HepG2 (cell line): Measurements from ENCODE around the gene CYP4A22. TPM values are rescaled to one million over a fixed set of nuclear protein-coding genes. Genes with fewer than 3 reads are reported as not detected.

Experiments
- DNMT1 ChIP-seq: sonication (generic); formaldehyde crosslinking; IDR thresholded peaks from 2 replicates; pipeline ENCODE4 v1.5.1; 2020; ENCODE audit warnings: mild to moderate bottlenecking, missing genetic modification reagents
- FLYWCH1 ChIP-seq: sonication (generic); formaldehyde crosslinking; IDR thresholded peaks from 2 replicates; pipeline ENCODE4 v1.8.1; 2023; ENCODE audit warnings: mild to moderate bottlenecking, missing genetic modification reagents
- FOXM1 ChIP-seq: sonication (generic); formaldehyde crosslinking; IDR thresholded peaks from 2 replicates; pipeline ENCODE4 v1.5.0; 2020; ENCODE audit warnings: missing genetic modification reagents
- GATAD1 ChIP-seq: IDR thresholded peaks from 2 replicates; pipeline ENCODE4 v1.6.1; 2016; ENCODE audit warnings: missing genetic modification reagents, missing compliant biosample characterization
- HNRNPLL ChIP-seq: fragments of 200-400 bp; formaldehyde crosslinking; IDR thresholded peaks from 2 replicates; pipeline ENCODE4 v1.6.1; 2017; ENCODE audit warnings: mild to moderate bottlenecking, low read depth, low read length; ENCODE audit not compliant: poor library complexity, severe bottlenecking
- HOXA3 ChIP-seq: sonication (generic); formaldehyde crosslinking; IDR thresholded peaks from 2 replicates; pipeline ENCODE4 v1.5.0; 2020; ENCODE audit warnings: missing genetic modification reagents
- KLF15 ChIP-seq: sonication (generic); formaldehyde crosslinking; IDR thresholded peaks from 2 replicates; pipeline ENCODE4 v1.8.1; 2023; ENCODE audit warnings: borderline replicate concordance, mild to moderate bottlenecking, inconsistent platforms, missing genetic modification reagents, mixed read lengths
- NFE2L2 ChIP-seq: fragments of 150-350 bp; IDR thresholded peaks from 2 replicates; pipeline ENCODE4 v1.6.1; 2014; ENCODE audit warnings: low read length
- PHF8 ChIP-seq: sonication (generic); formaldehyde crosslinking; IDR thresholded peaks from 2 replicates; pipeline ENCODE4 v1.5.0; 2020; ENCODE audit warnings: missing genetic modification reagents
- STAT5B ChIP-seq: sonication (generic); formaldehyde crosslinking; IDR thresholded peaks from 2 replicates; pipeline ENCODE4 v1.4.0; 2020; ENCODE audit warnings: missing genetic modification reagents
- ZFX ChIP-seq: sonication (generic); formaldehyde crosslinking; IDR thresholded peaks from 2 replicates; pipeline ENCODE4 v1.4.0; 2020; ENCODE audit warnings: mild to moderate bottlenecking, low read depth, missing genetic modification reagents, moderate library complexity
- ZIK1 ChIP-seq: sonication (generic); formaldehyde crosslinking; IDR thresholded peaks from 2 replicates; pipeline ENCODE4 v1.5.0; 2020; ENCODE audit warnings: mild to moderate bottlenecking, low read depth, missing genetic modification reagents, borderline replicate concordance
- ZNF274 ChIP-seq: sonication (generic); formaldehyde crosslinking; IDR thresholded peaks from 2 replicates; pipeline ENCODE4 v1.5.1; 2020; ENCODE audit warnings: mild to moderate bottlenecking, missing genetic modification reagents
- ZNF296 ChIP-seq: sonication (generic); formaldehyde crosslinking; conservative IDR thresholded peaks from 2 replicates; pipeline ENCODE4 v1.5.0; 2020; ENCODE audit warnings: mild to moderate bottlenecking, missing genetic modification reagents
- ZNF547 ChIP-seq: sonication (generic); formaldehyde crosslinking; IDR thresholded peaks from 2 replicates; pipeline ENCODE4 v1.5.1; 2020; ENCODE audit warnings: mild to moderate bottlenecking, missing genetic modification reagents
- ZNF556 ChIP-seq: sonication (generic); formaldehyde crosslinking; IDR thresholded peaks from 2 replicates; pipeline ENCODE4 v1.4.0; 2020; ENCODE audit warnings: mild to moderate bottlenecking, missing genetic modification reagents, borderline replicate concordance
- ZNF577 ChIP-seq: sonication (generic); formaldehyde crosslinking; IDR thresholded peaks from 2 replicates; pipeline ENCODE4 v1.4.0; 2020; ENCODE audit warnings: mild to moderate bottlenecking, low read depth, missing genetic modification reagents, borderline replicate concordance
- ZNF605 ChIP-seq: sonication (generic); formaldehyde crosslinking; IDR thresholded peaks from 2 replicates; pipeline ENCODE4 v1.8.0; 2022; ENCODE audit warnings: mild to moderate bottlenecking, missing genetic modification reagents
- ZNF674 ChIP-seq: sonication (generic); formaldehyde crosslinking; IDR thresholded peaks from 2 replicates; pipeline ENCODE4 v1.5.0; 2020; ENCODE audit warnings: low read depth, mild to moderate bottlenecking, missing genetic modification reagents
- polyA plus RNA-seq, 8 experiments: library from polyadenylated mRNA; depleted of rRNA in 3 of 8; stranded (reverse) in 7 of 8; unstranded in 1 of 8; fragments of >200 nt; fragmentation: Illumina TruSeq in 4 of 8; extraction: Trizol in 4 of 8; gene quantifications; 2 replicates each; pipeline versions ENCODE4 v1.2.1 to v1.2.3, GENCODE V29; 2011 to 2016; ENCODE audit warnings: low read depth in 4 of 8, missing spikeins in 1 of 8, mixed read lengths in 1 of 8; ENCODE audit not compliant: insufficient read depth in 1 of 8
- total RNA-seq, 5 experiments: library from RNA; depleted of rRNA; stranded (reverse); fragments of >200 nt; fragmentation: Illumina TruSeq; extraction: Trizol; gene quantifications; 2 replicates each; pipeline ENCODE4 v1.2.3, GENCODE V29; 2016; ENCODE audit warnings: low read depth in 1 of 5
- TF ChIP-seq, protein P1 (sequence below): sonication (generic); formaldehyde crosslinking; IDR thresholded peaks from 2 replicates; pipeline ENCODE4 v1.5.1; 2020; ENCODE audit warnings: missing genetic modification reagents, mild to moderate bottlenecking, borderline replicate concordance
- TF ChIP-seq, protein P2 (sequence below): sonication (generic); formaldehyde crosslinking; IDR thresholded peaks from 2 replicates; pipeline ENCODE4 v1.8.1; 2023; ENCODE audit warnings: missing genetic modification reagents, mild to moderate bottlenecking, borderline replicate concordance
- TF ChIP-seq, protein P3 (sequence below): sonication (generic); formaldehyde crosslinking; IDR thresholded peaks from 2 replicates; pipeline ENCODE4 v1.5.0; 2020; ENCODE audit warnings: mild to moderate bottlenecking, low read depth, missing genetic modification reagents, borderline replicate concordance
- TF ChIP-seq, protein P4 (sequence below): sonication (generic); formaldehyde crosslinking; IDR thresholded peaks from 2 replicates; pipeline ENCODE4 v1.8.1; 2023; ENCODE audit warnings: mild to moderate bottlenecking, missing genetic modification reagents, borderline replicate concordance
- TF ChIP-seq, protein P5 (sequence below): sonication (generic); formaldehyde crosslinking; IDR thresholded peaks from 2 replicates; pipeline ENCODE4 v1.9.0; 2021; ENCODE audit warnings: missing genetic modification reagents, mild to moderate bottlenecking, borderline replicate concordance

CYP4A22 gene
- total and polyA plus RNA-seq, 2 of the 13 experiments (the other 11 are each of a cell fraction or from before 2014, with no cell fraction given): not detected

DNA sequence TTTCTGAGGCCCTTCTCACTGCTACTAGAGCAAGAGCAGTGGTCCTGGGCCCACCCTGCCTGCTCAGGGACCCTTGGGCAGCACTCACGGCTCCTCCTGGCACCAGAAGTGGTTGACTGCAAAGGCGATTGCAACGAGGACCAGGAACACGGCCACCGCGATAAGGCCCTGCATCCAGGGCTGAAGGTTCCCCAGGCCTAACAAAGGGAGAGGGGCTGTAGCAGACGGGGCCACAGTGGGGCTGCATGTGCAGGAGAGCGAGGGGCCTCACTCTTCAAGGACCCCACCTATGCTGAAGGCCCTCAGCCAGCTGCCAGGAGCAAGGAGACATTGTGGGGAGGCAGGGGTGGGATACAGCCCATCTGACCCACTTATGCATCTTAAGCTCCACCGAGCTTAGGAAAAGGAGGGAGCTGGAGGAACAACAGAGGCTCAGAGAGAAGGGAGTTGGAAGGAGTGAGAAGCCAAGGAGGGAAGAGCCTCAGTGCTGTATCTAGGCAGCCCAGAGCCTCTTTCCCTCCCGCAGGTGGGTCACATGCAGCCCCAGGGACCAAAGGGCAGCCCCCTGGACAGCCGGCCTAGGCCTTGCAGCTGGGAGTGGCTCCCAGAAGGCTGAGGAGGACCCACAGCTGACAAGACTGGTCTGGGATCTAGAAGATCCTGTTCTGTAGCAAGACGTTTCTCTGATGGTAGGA, 50.1 kb downstream of the CYP4A22 start (continued):
- TF ChIP-seq, protein P1, sequence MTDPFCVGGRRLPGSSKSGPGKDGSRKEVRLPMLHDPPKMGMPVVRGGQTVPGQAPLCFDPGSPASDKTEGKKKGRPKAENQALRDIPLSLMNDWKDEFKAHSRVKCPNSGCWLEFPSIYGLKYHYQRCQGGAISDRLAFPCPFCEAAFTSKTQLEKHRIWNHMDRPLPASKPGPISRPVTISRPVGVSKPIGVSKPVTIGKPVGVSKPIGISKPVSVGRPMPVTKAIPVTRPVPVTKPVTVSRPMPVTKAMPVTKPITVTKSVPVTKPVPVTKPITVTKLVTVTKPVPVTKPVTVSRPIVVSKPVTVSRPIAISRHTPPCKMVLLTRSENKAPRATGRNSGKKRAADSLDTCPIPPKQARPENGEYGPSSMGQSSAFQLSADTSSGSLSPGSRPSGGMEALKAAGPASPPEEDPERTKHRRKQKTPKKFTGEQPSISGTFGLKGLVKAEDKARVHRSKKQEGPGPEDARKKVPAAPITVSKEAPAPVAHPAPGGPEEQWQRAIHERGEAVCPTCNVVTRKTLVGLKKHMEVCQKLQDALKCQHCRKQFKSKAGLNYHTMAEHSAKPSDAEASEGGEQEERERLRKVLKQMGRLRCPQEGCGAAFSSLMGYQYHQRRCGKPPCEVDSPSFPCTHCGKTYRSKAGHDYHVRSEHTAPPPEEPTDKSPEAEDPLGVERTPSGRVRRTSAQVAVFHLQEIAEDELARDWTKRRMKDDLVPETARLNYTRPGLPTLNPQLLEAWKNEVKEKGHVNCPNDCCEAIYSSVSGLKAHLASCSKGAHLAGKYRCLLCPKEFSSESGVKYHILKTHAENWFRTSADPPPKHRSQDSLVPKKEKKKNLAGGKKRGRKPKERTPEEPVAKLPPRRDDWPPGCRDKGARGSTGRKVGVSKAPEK (CRISPR knock-in tag): no peak
- no peak for TF ChIP-seq ZIK1 (CRISPR knock-in tag)
- no peak for TF ChIP-seq HOXA3 (CRISPR knock-in tag)
- TF ChIP-seq ZNF674 (CRISPR knock-in tag): no peak
- no peak for TF ChIP-seq FLYWCH1
- TF ChIP-seq ZNF577 (CRISPR knock-in tag): no peak
- no peak for TF ChIP-seq ZNF556 (CRISPR knock-in tag)
- TF ChIP-seq ZNF547: no peak
- TF ChIP-seq KLF15 (CRISPR knock-in tag): no peak
- peak; percentile 73 for TF ChIP-seq ZFX
- TF ChIP-seq, protein P2, sequence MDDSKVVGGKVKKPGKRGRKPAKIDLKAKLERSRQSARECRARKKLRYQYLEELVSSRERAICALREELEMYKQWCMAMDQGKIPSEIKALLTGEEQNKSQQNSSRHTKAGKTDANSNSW: no peak
- TF ChIP-seq GATAD1 (CRISPR knock-in tag): no peak
- no peak for TF ChIP-seq FOXM1 (CRISPR knock-in tag)
- TF ChIP-seq, protein P3, sequence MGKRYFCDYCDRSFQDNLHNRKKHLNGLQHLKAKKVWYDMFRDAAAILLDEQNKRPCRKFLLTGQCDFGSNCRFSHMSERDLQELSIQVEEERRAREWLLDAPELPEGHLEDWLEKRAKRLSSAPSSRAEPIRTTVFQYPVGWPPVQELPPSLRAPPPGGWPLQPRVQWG (CRISPR knock-in tag): no peak
- TF ChIP-seq, protein P4, sequence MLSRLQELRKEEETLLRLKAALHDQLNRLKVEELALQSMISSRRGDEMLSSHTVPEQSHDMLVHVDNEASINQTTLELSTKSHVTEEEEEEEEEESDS (CRISPR knock-in tag): 0 out of 2 replicates have a peak, but pooled peaks have one; percentile 61
- no peak for TF ChIP-seq ZNF274 (CRISPR knock-in tag)
- TF ChIP-seq NFE2L2: no peak
- TF ChIP-seq DNMT1 (CRISPR knock-in tag): no peak
- no peak for TF ChIP-seq HNRNPLL
- TF ChIP-seq ZNF605 (CRISPR knock-in tag): no peak
- TF ChIP-seq, protein P5, sequence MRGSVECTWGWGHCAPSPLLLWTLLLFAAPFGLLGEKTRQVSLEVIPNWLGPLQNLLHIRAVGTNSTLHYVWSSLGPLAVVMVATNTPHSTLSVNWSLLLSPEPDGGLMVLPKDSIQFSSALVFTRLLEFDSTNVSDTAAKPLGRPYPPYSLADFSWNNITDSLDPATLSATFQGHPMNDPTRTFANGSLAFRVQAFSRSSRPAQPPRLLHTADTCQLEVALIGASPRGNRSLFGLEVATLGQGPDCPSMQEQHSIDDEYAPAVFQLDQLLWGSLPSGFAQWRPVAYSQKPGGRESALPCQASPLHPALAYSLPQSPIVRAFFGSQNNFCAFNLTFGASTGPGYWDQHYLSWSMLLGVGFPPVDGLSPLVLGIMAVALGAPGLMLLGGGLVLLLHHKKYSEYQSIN (CRISPR knock-in tag): no peak
- TF ChIP-seq ZNF296 (CRISPR knock-in tag): 0 out of 2 replicates have a peak, but pooled peaks have one; percentile 13
- TF ChIP-seq PHF8: no peak
- no peak for TF ChIP-seq STAT5B
